GM03348 (cell line): Measurements from ENCODE around the gene TALDO1.
A peak's percentile ranks its signal among the peaks of the same experiment; 100 is the strongest.

Source experiments
- DNase-seq: peaks from one replicate; pipeline ENCODE4 v3.0.0; 2012; ENCODE audit warnings: low spot score

The TALDO1 gene

GRCh38 chr11:787084-787675 is 39.9 kb downstream of the TALDO1 start:
- no peak for DNase-seq

DNA sequence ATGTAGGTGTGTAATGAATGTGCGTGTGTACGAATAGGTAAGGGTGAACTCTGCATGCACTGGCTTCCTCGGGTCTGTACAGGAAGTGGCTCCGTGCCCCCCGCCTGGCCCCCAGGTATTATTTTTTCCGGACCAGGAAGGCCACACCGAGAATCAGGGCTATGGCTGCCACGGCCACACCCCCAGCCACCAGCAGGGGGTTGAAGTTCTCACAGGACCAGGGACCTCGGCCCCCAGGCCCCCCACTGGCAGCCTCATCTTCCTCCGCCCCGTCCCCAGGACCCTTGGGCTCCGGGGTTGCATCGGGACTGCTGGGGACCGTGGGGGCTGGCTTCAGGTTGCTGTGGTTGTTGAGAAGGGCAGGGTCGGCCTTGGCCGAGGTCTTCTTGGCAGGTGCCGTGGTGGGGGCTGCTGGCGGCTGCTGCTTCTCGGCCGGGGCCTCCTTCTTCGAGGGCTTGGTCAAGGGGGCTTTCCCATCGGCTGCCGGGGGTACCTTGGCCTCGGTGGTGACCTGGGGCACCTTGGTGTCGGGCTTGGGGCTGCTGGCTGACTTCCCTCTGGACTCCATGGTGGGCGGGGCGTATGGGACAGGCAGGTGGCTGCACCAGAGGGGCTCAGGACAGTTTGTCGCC is 40.9 kb downstream of the TALDO1 start:
- no peak for DNase-seq

GRCh38 chr11:788953-789940 is 42.0 kb downstream of the TALDO1 start:
- no peak for DNase-seq

- DNase-seq: peak; percentile 88
Measured at GRCh38 chr11:789943-790342, 42.7 kb downstream of the TALDO1 start, which contains the start of gene CEND1. Gene CEND1, minus strand, starts transcription at chr11:790090. Its CDS starts 1,514 bp downstream, at chr11:788576.

GRCh38 chr11:790721-791564 is 43.7 kb downstream of the TALDO1 start:
- peak; percentile 59 for DNase-seq

- DNase-seq: no peak
Measured at GRCh38 chr11:791658-792534, 44.6 kb downstream of the TALDO1 start.

GRCh38 chr11:792535-792821 is 45.2 kb downstream of the TALDO1 start:
- no peak for DNase-seq

DNA sequence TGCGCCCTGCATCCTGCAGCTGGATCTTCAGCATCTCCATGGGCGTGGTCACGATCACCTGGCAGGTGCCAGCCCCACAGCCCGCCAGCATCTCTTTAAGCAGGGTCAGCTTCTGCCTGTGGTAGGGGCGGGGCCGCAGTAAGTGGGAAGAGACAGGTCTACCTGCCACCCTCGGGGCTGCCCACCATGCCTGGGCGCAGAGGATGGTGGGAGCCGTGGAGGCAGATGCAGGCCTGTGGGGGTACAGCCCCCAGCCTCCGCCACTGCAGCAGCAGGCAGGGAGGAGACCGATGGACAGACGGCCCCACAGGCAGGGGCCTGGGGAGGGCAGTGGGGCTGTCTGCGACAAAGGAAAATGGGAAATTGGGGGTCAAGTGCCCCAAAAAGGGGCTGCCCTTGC is 45.6 kb downstream of the TALDO1 start:
- no peak for DNase-seq

GRCh38 chr11:793556-793955 is 46.3 kb downstream of the TALDO1 start:
- no peak for DNase-seq

GRCh38 chr11:794013-794765 is 46.9 kb downstream of the TALDO1 start:
- DNase-seq: no peak

DNA sequence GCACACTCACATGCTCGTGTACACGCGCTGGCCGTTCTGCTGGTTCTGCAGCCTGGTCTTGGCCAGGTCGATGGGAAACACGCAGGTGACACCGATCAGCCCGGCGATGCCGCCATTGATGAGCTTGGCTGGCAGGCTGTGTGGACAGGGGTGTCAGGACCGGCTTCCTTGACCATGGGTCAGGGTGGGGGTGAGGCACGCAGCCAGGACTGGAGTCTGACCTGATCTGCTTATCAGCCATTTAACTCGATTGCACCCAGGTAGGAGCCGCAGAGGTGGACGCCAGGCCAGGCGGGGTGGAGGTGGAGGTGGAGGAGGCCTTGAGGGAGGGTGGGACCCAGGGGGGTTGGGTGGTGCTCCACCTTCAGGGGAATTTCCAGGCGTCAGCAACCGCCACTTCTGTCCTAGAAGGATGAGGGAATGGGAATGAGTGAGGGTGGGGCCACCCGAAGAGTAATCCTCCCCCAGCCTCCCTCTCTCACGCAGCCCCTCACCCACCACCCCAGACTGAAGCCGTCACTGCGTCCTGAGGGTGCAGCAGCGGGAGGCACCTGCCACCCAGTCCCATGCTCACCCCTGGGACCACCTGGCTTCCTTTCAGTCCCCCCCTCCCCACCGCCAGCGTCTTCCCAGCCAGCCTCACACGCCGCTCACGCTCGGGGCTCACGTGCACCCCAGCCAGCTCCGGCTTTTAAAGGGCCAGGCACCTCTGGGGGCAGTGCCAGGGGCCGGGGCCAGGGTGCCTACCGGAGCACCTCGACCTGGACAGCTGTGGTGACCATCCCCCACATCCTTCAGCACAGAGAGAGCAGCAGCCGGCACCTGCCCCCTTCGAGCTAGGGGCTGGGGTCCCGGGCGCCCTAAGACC is 47.7 kb downstream of the TALDO1 start:
- DNase-seq: peak; percentile 47

GRCh38 chr11:795634-796564 is 48.6 kb downstream of the TALDO1 start:
- peak; percentile 93 for DNase-seq

GRCh38 chr11:796565-797295 is 49.5 kb downstream of the TALDO1 start:
- DNase-seq: peak; percentile 44

GRCh38 chr11:797296-798092 is 50.2 kb downstream of the TALDO1 start:
- DNase-seq: peak; percentile 87

DNA sequence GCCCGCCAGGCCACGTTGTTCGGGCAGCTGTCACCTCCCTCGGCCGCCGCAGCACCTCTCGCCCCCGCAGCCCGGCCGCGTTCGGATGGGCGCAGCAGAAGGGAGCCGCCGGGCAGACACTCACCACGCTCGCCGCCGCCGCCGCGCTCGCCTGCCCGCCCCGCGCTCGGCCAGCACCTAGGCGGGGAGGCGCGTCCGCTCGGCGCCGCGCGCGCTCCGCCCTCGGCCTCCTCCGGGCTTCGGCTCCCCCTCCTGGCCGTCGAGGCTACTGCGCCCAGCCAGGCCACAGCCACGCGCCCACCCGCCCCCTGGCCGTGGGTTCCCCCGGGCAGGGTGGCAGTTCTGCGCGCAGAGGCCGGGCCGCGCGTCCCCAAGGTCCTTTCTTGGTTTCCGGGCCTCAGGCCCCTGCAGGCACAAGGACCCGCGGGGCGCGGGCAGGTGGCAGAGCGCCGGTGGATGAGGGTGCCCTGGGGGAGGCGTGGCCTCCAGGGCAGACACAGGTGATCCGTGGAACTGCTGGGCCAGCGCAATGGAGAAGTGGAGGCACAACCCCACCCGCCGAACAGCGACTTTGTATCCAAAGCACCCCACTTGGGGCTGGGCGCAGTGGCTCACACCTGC is 50.9 kb downstream of the TALDO1 start, which contains the start of gene SLC25A22:
TSS of gene SLC25A22 (minus strand) at position 189 of the 621 bp plus-strand sequence. CDS start 3,275 bp downstream, outside the sequence.
- DNase-seq: peak; percentile 95
